Type B pancreatic cell (in vitro differentiated cells): ENCODE results near the gene NME3. TPM values are rescaled to one million over a fixed set of nuclear protein-coding genes. Genes with fewer than 3 reads are reported as not detected.
A peak's percentile ranks its signal among the peaks of the same experiment; 100 is the strongest.

Experiments used
- DNase-seq: peaks from one replicate; pipeline ENCODE4 v3.0.0; 2021; ENCODE audit warnings: mixed read lengths; ENCODE audit not compliant: unreplicated experiment; ENCODE audit errors: extremely low spot score
- H3K27ac Mint-ChIP-seq: 2 replicates; pipeline ENCODE4 v1.8.0; 2021; ENCODE audit warnings: mild to moderate bottlenecking, mixed read lengths
- H3K27me3 Mint-ChIP-seq: 2 replicates; pipeline ENCODE4 v1.8.0; 2021; ENCODE audit warnings: mixed read lengths
- H3K36me3 Mint-ChIP-seq: 2 replicates; pipeline ENCODE4 v1.8.0; 2021; ENCODE audit warnings: mixed read lengths
- H3K4me1 Mint-ChIP-seq: one replicate; pipeline ENCODE4 v1.8.0; 2021; ENCODE audit warnings: mixed read lengths; ENCODE audit not compliant: unreplicated experiment
- H3K4me3 Mint-ChIP-seq: 2 replicates; pipeline ENCODE4 v1.8.0; 2021; ENCODE audit warnings: mild to moderate bottlenecking, mixed read lengths
- H3K9me3 Mint-ChIP-seq: 2 replicates; pipeline ENCODE4 v1.8.0; 2021; ENCODE audit warnings: mixed read lengths
- CTCF ChIP-seq: fragments of 200-600 bp; sonication (generic); conservative IDR thresholded peaks from 2 replicates; pipeline ENCODE4 v1.5.0; 2021; ENCODE audit warnings: antibody characterized with exemption, mild to moderate bottlenecking
- total RNA-seq: library from RNA; stranded (reverse); gene quantifications from 2 replicates; pipeline ENCODE4 v1.2.1, GENCODE V29; 2021; ENCODE audit warnings: low replicate concordance

Gene NME3
- total RNA-seq, 1 donor from 2014 or later: 55.9 TPM

GRCh38 chr16:1751946-1752345, 19.4 kb downstream of the NME3 start:
- no peaks in the 10 kb centered on the region for H3K4me1 Mint-ChIP-seq
- H3K27ac Mint-ChIP-seq: no peak overlapping the region
- H3K27me3 Mint-ChIP-seq: no peaks in the 10 kb centered on the region
- H3K4me3 Mint-ChIP-seq: no peak overlapping the region
- no peak for DNase-seq
- no peak for TF ChIP-seq CTCF
- H3K36me3 Mint-ChIP-seq: no peaks in the 10 kb centered on the region
- H3K9me3 Mint-ChIP-seq: no peaks in the 10 kb centered on the region

GRCh38 chr16:1749152-1750117, 21.9 kb downstream of the NME3 start:
- H3K4me3 Mint-ChIP-seq: no peak overlapping the region
- no peak overlapping the region for H3K27ac Mint-ChIP-seq

GRCh38 chr16:1747934-1748333, 23.4 kb downstream of the NME3 start:
- Mint-ChIP-seq H3K36me3 (no peaks in the 10 kb centered on the region), H3K27ac (no peak overlapping the region), H3K4me3 (no peak overlapping the region), H3K4me1 (no peaks in the 10 kb centered on the region), H3K9me3 (no peaks in the 10 kb centered on the region), H3K27me3 (no peaks in the 10 kb centered on the region)
- no peak for DNase-seq
- no peak for TF ChIP-seq CTCF

More at GRCh38 chr16:1749152-1750117, 21.9 kb downstream of the NME3 start:
- no peak for TF ChIP-seq CTCF
- H3K9me3 Mint-ChIP-seq: no peaks in the 10 kb centered on the region
- no peak for DNase-seq
- H3K4me1 Mint-ChIP-seq: no peaks in the 10 kb centered on the region
- no peaks in the 10 kb centered on the region for H3K27me3 Mint-ChIP-seq
- H3K36me3 Mint-ChIP-seq: no peaks in the 10 kb centered on the region

GRCh38 chr16:1746693-1747195, 24.6 kb downstream of the NME3 start:
- Mint-ChIP-seq H3K36me3 (no peaks in the 10 kb centered on the region), H3K27ac (no peak overlapping the region), H3K4me1 (no peaks in the 10 kb centered on the region), H3K4me3 (no peak overlapping the region), H3K27me3 (no peaks in the 10 kb centered on the region), H3K9me3 (no peaks in the 10 kb centered on the region)
- no peak for TF ChIP-seq CTCF
- no peak for DNase-seq

- no peaks in the 10 kb centered on the region for H3K4me1 Mint-ChIP-seq
- no peak overlapping the region for H3K4me3 Mint-ChIP-seq
- H3K9me3 Mint-ChIP-seq: no peaks in the 10 kb centered on the region
- TF ChIP-seq CTCF: no peak
- no peaks in the 10 kb centered on the region for H3K27me3 Mint-ChIP-seq
- peak overlapping the region; percentile 41 for H3K27ac Mint-ChIP-seq
- H3K36me3 Mint-ChIP-seq: no peaks in the 10 kb centered on the region
- no peak for DNase-seq
Measured at GRCh38 chr16:1745900-1746692, 25.2 kb downstream of the NME3 start.
